Caco-2 (cell line): ENCODE results near the gene SDCCAG8. TPM values are rescaled to one million over a fixed set of nuclear protein-coding genes. Genes with fewer than 3 reads are reported as not detected.

Experiments used
- BruUV-seq: library from RNA; stranded (reverse); fragments of 400-500 nt; replicated peaks from 2 replicates; lab custom pipeline; 2021; lab: Mats Ljungman, UMichigan
- CTCF ChIA-PET: fragments of 300-600 bp; sonication (Branson Sonifier 250); formaldehyde crosslinking; loops from one replicate; lab custom pipeline; 2022; ENCODE audit warnings: antibody characterized with exemption; lab: Charles Lee
- POLR2A ChIA-PET: fragments of 300-600 bp; sonication (Branson Sonifier 250); formaldehyde crosslinking; loops from one replicate; lab custom pipeline; 2022; ENCODE audit warnings: antibody characterized with exemption; lab: Charles Lee
- DNase-seq, 2 experiments: peaks; one replicate each; pipeline versions ENCODE4 v3.0.0 to v3.0.0-alpha.2; 2020 to 2022
- H3K27me3 ChIP-seq: replicated peaks from 2 replicates; pipeline ENCODE4 v1.6.0; 2011; ENCODE audit warnings: low read length; ENCODE audit not compliant: control insufficient read depth, insufficient read depth
- H3K36me3 ChIP-seq: 2 replicates; pipeline ENCODE4 v1.5.1; 2011; ENCODE audit warnings: low read length; ENCODE audit not compliant: control insufficient read depth, insufficient read depth
- H3K4me1 ChIP-seq: fragments of 250-450 bp; sonication (Bioruptor Pico); 2 replicates; pipeline ENCODE4 v1.5.1; 2020; ENCODE audit warnings: mild to moderate bottlenecking
- H3K4me3 ChIP-seq: 2 replicates; pipeline ENCODE4 v1.5.1; 2011; ENCODE audit warnings: low read depth, mild to moderate bottlenecking, control low read depth, low read length
- H3K9me3 ChIP-seq: fragments of 250-450 bp; sonication (Bioruptor Pico); 2 replicates; pipeline ENCODE4 v1.5.1; 2020; ENCODE audit warnings: mild to moderate bottlenecking, moderate library complexity
- H3K27ac Mint-ChIP-seq: one replicate; pipeline ENCODE4 v1.8.0; 2022; ENCODE audit warnings: mixed read lengths; ENCODE audit not compliant: unreplicated experiment
- H3K27me3 Mint-ChIP-seq: one replicate; pipeline ENCODE4 v1.8.0; 2022; ENCODE audit warnings: mixed read lengths; ENCODE audit not compliant: insufficient read depth, unreplicated experiment
- H3K36me3 Mint-ChIP-seq: one replicate; pipeline ENCODE4 v1.8.0; 2022; ENCODE audit warnings: mild to moderate bottlenecking, mixed read lengths; ENCODE audit not compliant: insufficient read depth, unreplicated experiment
- H3K4me1 Mint-ChIP-seq: one replicate; pipeline ENCODE4 v1.8.0; 2022; ENCODE audit warnings: low read depth, mixed read lengths; ENCODE audit not compliant: unreplicated experiment
- H3K4me3 Mint-ChIP-seq: one replicate; pipeline ENCODE4 v1.8.0; 2022; ENCODE audit warnings: mild to moderate bottlenecking, moderate library complexity, mixed read lengths; ENCODE audit not compliant: unreplicated experiment
- H3K9me3 Mint-ChIP-seq: one replicate; pipeline ENCODE4 v1.8.0; 2022; ENCODE audit warnings: mixed read lengths; ENCODE audit not compliant: unreplicated experiment
- CTCF ChIP-seq, 2 experiments: fragments of 200-600 bp in 1 of 2; IDR thresholded peaks; 1 replicate in 1 of 2; 2 replicates in 1 of 2; pipeline versions ENCODE4 v1.5.1 to v1.8.0; 2011 to 2022; ENCODE audit warnings: antibody characterized with exemption in 1 of 2, control low read depth in 1 of 2, inconsistent platforms in 1 of 2, low read depth in 1 of 2, low read length in 1 of 2, mild to moderate bottlenecking in 1 of 2, moderate library complexity in 1 of 2; ENCODE audit not compliant: insufficient read depth in 1 of 2, severe bottlenecking in 1 of 2, unreplicated experiment in 1 of 2
- intact Hi-C: fragments of 100-400 bp; cut with micrococcal nuclease; formaldehyde crosslinking; loops from one replicate; pipeline ENCODE4 v1.10.0; 2022; ENCODE audit not compliant: unreplicated experiment
- total RNA-seq: library from RNA; stranded (reverse); gene quantifications from 2 replicates; pipeline ENCODE4 v1.2.3, GENCODE V29; 2022

The SDCCAG8 gene
- total RNA-seq, 1 experiment from 2014 or later: 23.0 TPM

- BruUV-seq: no TSS peak
Observed at GRCh38 chr1:243542739-243543415, 287.0 kb downstream of the SDCCAG8 start.

GRCh38 chr1:243543501-243543900 lies 287.7 kb downstream of the SDCCAG8 start:
- Histone ChIP-seq H3K9me3 (no peaks in the 10 kb centered on the region), H3K4me3 (no peak overlapping the region), H3K27me3 (no peaks in the 10 kb centered on the region), H3K36me3 (no peaks in the 10 kb centered on the region), H3K4me1 (no peaks in the 10 kb centered on the region)
- no peaks in the 10 kb centered on the region for H3K9me3 Mint-ChIP-seq
- intact Hi-C loops: loop anchor here (5.0 kb wide), 1 partner anchor 204 kb away; no protein-coding TSS in a partner anchor
- BruUV-seq: no TSS peak
- no peak for DNase-seq
- no peak overlapping the region for H3K4me3 Mint-ChIP-seq
- ChIA-PET CTCF (no interaction called here), POLR2A (no interaction called here)
- H3K27ac Mint-ChIP-seq: no peak overlapping the region
- no peaks in the 10 kb centered on the region for H3K27me3 Mint-ChIP-seq
- no peaks in the 10 kb centered on the region for H3K4me1 Mint-ChIP-seq
- H3K36me3 Mint-ChIP-seq: no peaks in the 10 kb centered on the region
- no peak for TF ChIP-seq CTCF (IDR thresholded peaks at IDR 0.05; ENCODE audit: insufficient read depth in 1 of 2, low read depth in 1 of 2, low read length in 1 of 2, severe bottlenecking in 1 of 2, unreplicated experiment in 1 of 2)

More at GRCh38 chr1:243542739-243543415, 287.0 kb downstream of the SDCCAG8 start:
- CTCF ChIA-PET: no interaction called here
- H3K4me1 ChIP-seq: no peaks in the 10 kb centered on the region
- no peak for DNase-seq
- Mint-ChIP-seq H3K4me1 (no peaks in the 10 kb centered on the region), H3K4me3 (no peak overlapping the region), H3K36me3 (no peaks in the 10 kb centered on the region), H3K27ac (no peak overlapping the region), H3K9me3 (no peaks in the 10 kb centered on the region), H3K27me3 (peaks cover 2% of the 10 kb centered on the region)
- H3K36me3 ChIP-seq: no peaks in the 10 kb centered on the region
- H3K4me3 ChIP-seq: no peak overlapping the region
- POLR2A ChIA-PET: no interaction called here
- H3K27me3 ChIP-seq: no peaks in the 10 kb centered on the region
- intact Hi-C loops: loop anchor here (5.0 kb wide), 1 partner anchor 204 kb away; no protein-coding TSS in a partner anchor
- TF ChIP-seq CTCF (IDR thresholded peaks at IDR 0.05; ENCODE audit: insufficient read depth in 1 of 2, low read depth in 1 of 2, low read length in 1 of 2, severe bottlenecking in 1 of 2, unreplicated experiment in 1 of 2): no peak
- no peaks in the 10 kb centered on the region for H3K9me3 ChIP-seq

GRCh38 chr1:243546457-243546856 lies 290.6 kb downstream of the SDCCAG8 start:
- H3K27me3 Mint-ChIP-seq: no peaks in the 10 kb centered on the region
- no peaks in the 10 kb centered on the region for H3K27me3 ChIP-seq
- H3K9me3 Mint-ChIP-seq: no peaks in the 10 kb centered on the region
- no peak overlapping the region for H3K27ac Mint-ChIP-seq
- DNase-seq: no peak
- BruUV-seq: no TSS peak
- H3K4me1 Mint-ChIP-seq: no peaks in the 10 kb centered on the region
- CTCF ChIA-PET: no interaction called here
- no peaks in the 10 kb centered on the region for H3K36me3 Mint-ChIP-seq
- no peaks in the 10 kb centered on the region for H3K36me3 ChIP-seq
- no peak for TF ChIP-seq CTCF (IDR thresholded peaks at IDR 0.05; ENCODE audit: insufficient read depth in 1 of 2, low read depth in 1 of 2, low read length in 1 of 2, severe bottlenecking in 1 of 2, unreplicated experiment in 1 of 2)
- POLR2A ChIA-PET: no interaction called here
- H3K4me1 ChIP-seq: no peaks in the 10 kb centered on the region
- no peak overlapping the region for H3K4me3 Mint-ChIP-seq
- H3K4me3 ChIP-seq: no peak overlapping the region
- intact Hi-C loops: no loop called here
- H3K9me3 ChIP-seq: no peaks in the 10 kb centered on the region
